ENCODE results near the gene CHMP2A.

CHMP2A gene

DNA sequence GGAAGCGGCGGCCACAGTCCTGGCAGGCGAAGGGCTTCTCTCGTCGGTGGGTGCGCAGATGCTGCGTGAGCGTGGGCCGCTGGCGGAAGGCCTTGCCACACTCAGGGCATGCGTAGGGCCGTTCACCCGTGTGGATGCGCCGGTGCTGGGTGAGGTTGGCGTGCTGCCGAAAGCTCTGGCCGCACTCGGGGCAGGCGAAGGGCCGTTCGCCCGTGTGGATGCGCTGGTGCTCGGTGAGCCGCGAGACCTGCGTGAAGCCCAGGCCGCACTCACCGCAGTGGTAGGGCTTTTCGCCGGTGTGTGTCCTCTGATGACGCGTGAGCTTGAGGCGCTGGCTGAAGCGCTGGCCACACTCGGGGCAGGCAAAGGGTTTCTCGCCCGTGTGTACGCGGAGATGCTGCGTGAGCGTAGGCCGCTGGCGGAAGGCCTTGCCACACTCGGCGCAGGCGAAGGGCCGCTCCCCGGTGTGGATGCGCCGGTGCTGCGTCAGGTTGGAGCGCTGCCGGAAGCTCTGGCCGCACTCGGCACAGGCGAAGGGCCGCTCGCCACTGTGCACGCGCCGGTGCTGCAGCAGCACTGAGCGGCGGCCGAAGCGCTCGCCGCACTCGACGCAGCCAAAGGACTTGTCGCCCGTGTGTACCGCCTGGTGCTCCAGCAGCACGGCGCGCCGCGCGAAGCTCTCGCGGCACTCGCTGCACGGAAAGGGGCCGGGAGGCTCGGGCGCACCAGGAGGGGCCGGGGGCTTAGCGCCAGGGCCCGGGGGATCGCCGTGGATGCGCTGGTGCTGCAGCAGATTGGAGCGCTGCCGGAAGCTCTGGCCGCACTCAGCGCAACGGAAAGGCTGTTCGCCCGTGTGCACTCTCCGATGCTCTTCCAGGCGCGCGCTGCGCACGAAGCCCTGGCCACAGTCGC is 7.5 kb upstream of the CHMP2A start:
- H3K4me3 ChIP-seq (ENCODE audit: low read depth, low read length): peak overlapping the region; percentile 47
- no peaks in the 10 kb centered on the region for H3K36me3 ChIP-seq (ENCODE audit: control insufficient read depth, insufficient read depth, low read length)
- peaks cover 6% of the 10 kb centered on the region for H3K79me2 ChIP-seq
- peak overlapping the region; percentile 65 for H2AFZ ChIP-seq
- H3K9me3 ChIP-seq (ENCODE audit: control insufficient read depth, low read length): no peaks in the 10 kb centered on the region
- H3K27me3 ChIP-seq (ENCODE audit: control insufficient read depth, insufficient read depth, low read length): no peaks in the 10 kb centered on the region
- peak overlapping the region; percentile 71 for H3K27ac ChIP-seq
- H3K4me1 ChIP-seq: peaks cover 24% of the 10 kb centered on the region
- TF ChIP-seq, protein P1, sequence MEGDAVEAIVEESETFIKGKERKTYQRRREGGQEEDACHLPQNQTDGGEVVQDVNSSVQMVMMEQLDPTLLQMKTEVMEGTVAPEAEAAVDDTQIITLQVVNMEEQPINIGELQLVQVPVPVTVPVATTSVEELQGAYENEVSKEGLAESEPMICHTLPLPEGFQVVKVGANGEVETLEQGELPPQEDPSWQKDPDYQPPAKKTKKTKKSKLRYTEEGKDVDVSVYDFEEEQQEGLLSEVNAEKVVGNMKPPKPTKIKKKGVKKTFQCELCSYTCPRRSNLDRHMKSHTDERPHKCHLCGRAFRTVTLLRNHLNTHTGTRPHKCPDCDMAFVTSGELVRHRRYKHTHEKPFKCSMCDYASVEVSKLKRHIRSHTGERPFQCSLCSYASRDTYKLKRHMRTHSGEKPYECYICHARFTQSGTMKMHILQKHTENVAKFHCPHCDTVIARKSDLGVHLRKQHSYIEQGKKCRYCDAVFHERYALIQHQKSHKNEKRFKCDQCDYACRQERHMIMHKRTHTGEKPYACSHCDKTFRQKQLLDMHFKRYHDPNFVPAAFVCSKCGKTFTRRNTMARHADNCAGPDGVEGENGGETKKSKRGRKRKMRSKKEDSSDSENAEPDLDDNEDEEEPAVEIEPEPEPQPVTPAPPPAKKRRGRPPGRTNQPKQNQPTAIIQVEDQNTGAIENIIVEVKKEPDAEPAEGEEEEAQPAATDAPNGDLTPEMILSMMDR (IDR thresholded peaks at IDR 0.05): no peak
- H3K9ac ChIP-seq: no peak overlapping the region
- H3K4me2 ChIP-seq (ENCODE audit: low read length): peak overlapping the region; percentile 59

GRCh38 chr19:58561373-58562121 is 6.6 kb upstream of the CHMP2A start:
- H3K4me3 ChIP-seq (ENCODE audit: low read depth, low read length): peak overlapping the region; percentile 47
- H3K27ac ChIP-seq: peak overlapping the region; percentile 71
- H3K9me3 ChIP-seq (ENCODE audit: control insufficient read depth, low read length): no peaks in the 10 kb centered on the region
- TF ChIP-seq, protein P1 (IDR thresholded peaks at IDR 0.05): no peak
- no peak overlapping the region for H3K9ac ChIP-seq
- peaks cover 15% of the 10 kb centered on the region for H3K79me2 ChIP-seq
- H3K36me3 ChIP-seq (ENCODE audit: control insufficient read depth, insufficient read depth, low read length): no peaks in the 10 kb centered on the region
- peaks cover 30% of the 10 kb centered on the region for H3K4me1 ChIP-seq
- peak overlapping the region; percentile 65 for H2AFZ ChIP-seq
- H3K4me2 ChIP-seq (ENCODE audit: low read length): peak overlapping the region; percentile 59
- no peaks in the 10 kb centered on the region for H3K27me3 ChIP-seq (ENCODE audit: control insufficient read depth, insufficient read depth, low read length)

DNA sequence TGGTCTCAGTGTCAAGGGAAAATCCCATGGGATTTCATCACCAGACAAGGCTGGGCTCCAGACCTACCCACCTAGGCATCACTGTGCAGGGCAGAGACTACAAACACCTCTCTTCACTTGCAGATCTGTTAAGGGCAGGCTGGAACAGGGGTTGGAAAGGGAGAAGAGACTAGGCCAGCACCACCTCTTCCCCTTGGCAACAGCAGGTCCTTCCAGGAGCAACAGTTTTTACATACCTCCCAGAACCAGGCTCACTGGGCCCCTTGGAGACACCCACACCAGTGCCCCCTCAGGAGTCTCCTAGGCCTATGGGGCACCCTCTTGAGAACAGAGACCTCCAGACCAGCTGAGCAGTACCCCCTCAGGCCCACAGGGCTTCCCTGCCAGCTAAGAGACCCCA is 6.0 kb upstream of the CHMP2A start:
- Histone ChIP-seq H3K4me3 (ENCODE audit: low read depth, low read length) (no peak overlapping the region), H3K27me3 (ENCODE audit: control insufficient read depth, insufficient read depth, low read length) (no peaks in the 10 kb centered on the region), H3K4me2 (ENCODE audit: low read length) (no peak overlapping the region), H3K36me3 (ENCODE audit: control insufficient read depth, insufficient read depth, low read length) (no peaks in the 10 kb centered on the region), H3K79me2 (peaks cover 21% of the 10 kb centered on the region), H3K4me1 (peaks cover 35% of the 10 kb centered on the region), H3K9me3 (ENCODE audit: control insufficient read depth, low read length) (no peaks in the 10 kb centered on the region), H3K9ac (no peak overlapping the region), H3K27ac (no peak overlapping the region), H2AFZ (no peak overlapping the region)
- TF ChIP-seq, protein P1 (IDR thresholded peaks at IDR 0.05): no peak

GRCh38 chr19:58560007-58560887 is 5.3 kb upstream of the CHMP2A start:
- Histone ChIP-seq H3K27ac (peak overlapping the region; percentile 100), H3K4me3 (ENCODE audit: low read depth, low read length) (peak overlapping the region; percentile 91), H3K4me1 (peaks cover 39% of the 10 kb centered on the region), H2AFZ (peak overlapping the region; percentile 92), H3K9me3 (ENCODE audit: control insufficient read depth, low read length) (no peaks in the 10 kb centered on the region), H3K36me3 (ENCODE audit: control insufficient read depth, insufficient read depth, low read length) (no peaks in the 10 kb centered on the region), H3K79me2 (peaks cover 28% of the 10 kb centered on the region), H3K27me3 (ENCODE audit: control insufficient read depth, insufficient read depth, low read length) (no peaks in the 10 kb centered on the region), H3K9ac (no peak overlapping the region), H3K4me2 (ENCODE audit: low read length) (peak overlapping the region; percentile 82)
- TF ChIP-seq, protein P1 (IDR thresholded peaks at IDR 0.05): no peak
